Esophagus squamous epithelium (tissue), 5 donors: ENCODE data around the gene MAT2A. TPM values are rescaled to one million over a fixed set of nuclear protein-coding genes. Genes with fewer than 3 reads are reported as not detected.

Source experiments
- DNase-seq: peaks from one replicate; lab custom pipeline; 2025; lab: John Stamatoyannopoulos, UW
- H3K27ac ChIP-seq, 4 donors: fragments of 200-600 bp; sonication (generic); one replicate each; pipeline ENCODE4 v1.5.1; 2016 to 2019; ENCODE audit warnings: mild to moderate bottlenecking in 1 of 4
- H3K27me3 ChIP-seq, 4 donors: fragments of 200-600 bp; sonication (generic); 1 replicate in 3 of 4; 2 replicates in 1 of 4; pipeline versions ENCODE4 v1.5.1 to v1.6.0; 2017 to 2021; ENCODE audit warnings: antibody characterized with exemption in 1 of 4
- H3K36me3 ChIP-seq, 3 donors: fragments of 200-600 bp; sonication (generic); one replicate each; pipeline ENCODE4 v1.5.1; 2016 to 2019
- H3K4me1 ChIP-seq, 3 donors: fragments of 200-600 bp; sonication (generic); one replicate each; pipeline ENCODE4 v1.5.1; 2017 to 2019
- H3K4me3 ChIP-seq, 4 donors: fragments of 200-600 bp; sonication (generic); 1 replicate in 3 of 4; 2 replicates in 1 of 4; pipeline ENCODE4 v1.5.1; 2016 to 2019; ENCODE audit warnings: mild to moderate bottlenecking in 2 of 4, moderate library complexity in 1 of 4
- H3K9me3 ChIP-seq, 3 donors: fragments of 200-600 bp; sonication (generic); one replicate each; pipeline ENCODE4 v1.5.1; 2016 to 2019
- CTCF ChIP-seq, 6 experiments: fragments of 450-650 bp in 4 of 6; fragments of 200-600 bp in 2 of 6; sonication (generic) in 2 of 6; IDR thresholded peaks; one replicate each; pipeline ENCODE4 v1.5.1; 2016 to 2019; ENCODE audit warnings: antibody characterized with exemption in 6 of 6, mild to moderate bottlenecking in 4 of 6, moderate library complexity in 4 of 6
- POLR2A ChIP-seq, 4 donors: fragments of 450-650 bp; IDR thresholded peaks; one replicate each; pipeline ENCODE4 v1.6.1; 2017; ENCODE audit warnings: antibody characterized with exemption in 4 of 4, mild to moderate bottlenecking in 4 of 4, moderate library complexity in 3 of 4
- WGBS, 2 donors: methylation state at CpG; one replicate each; pipeline ENCODE4 v1.1.5; 2018; 5-methylcytosine and 5-hydroxymethylcytosine counted together
- intact Hi-C: fragments of 100-400 bp; cut with DNase I; formaldehyde crosslinking; loops from one replicate; pipeline ENCODE4 v1.15.0; 2022
- total RNA-seq, 4 donors: library from RNA; depleted of rRNA; stranded (reverse); fragments of >200 nt; gene quantifications; one replicate each; pipeline ENCODE4 v1.1.0, GENCODE V29; 2016
- donor health status: DM: yes; HTN: yes; CAD: no.

Gene MAT2A
- total RNA-seq, 4 donors from 2014 or later, result 81.8 to 272 (median 121) TPM

DNA sequence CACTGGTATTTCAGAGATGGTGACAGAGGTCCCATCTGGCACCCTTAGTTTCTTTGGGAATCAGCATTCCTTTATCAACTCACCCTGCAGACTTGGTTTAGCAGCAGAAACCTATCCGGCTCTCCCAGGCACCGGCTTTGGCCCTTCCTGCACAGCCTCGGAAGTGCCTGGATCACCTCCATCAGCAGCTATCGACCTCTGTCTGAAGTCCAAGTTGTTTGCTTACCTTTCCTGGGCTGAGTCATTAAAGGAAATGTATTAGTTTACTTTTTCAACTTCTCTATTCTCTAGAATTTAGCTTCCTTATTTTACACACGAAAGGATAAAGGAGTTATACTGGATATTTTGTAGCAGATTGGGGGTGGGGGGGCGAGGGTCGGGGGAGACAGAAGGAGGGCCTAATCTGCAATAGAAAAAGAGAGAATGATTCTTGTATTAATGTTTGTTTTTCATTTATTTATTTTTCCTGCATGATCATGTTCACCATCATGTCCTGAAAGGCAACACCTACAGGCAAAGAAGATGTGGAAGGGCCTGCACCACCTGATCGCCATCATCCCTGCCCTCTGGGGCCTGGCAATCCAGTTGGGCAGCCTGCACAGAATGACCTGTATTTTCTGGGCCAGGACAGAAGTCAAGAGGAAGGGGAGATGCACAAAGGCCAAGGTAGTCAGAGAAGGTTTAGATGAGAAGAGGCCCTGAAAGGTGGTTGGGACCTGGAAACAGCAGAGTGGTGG is 22.1 kb upstream of the MAT2A start:
- Histone ChIP-seq H3K27ac (peak overlapping the region in 3 of 4 donors; percentile 0 to 27 (median 5)), H3K36me3 (no peaks in the 10 kb centered on the region), H3K4me3 (no peak overlapping the region), H3K4me1 (peaks cover 0 to 21% (median 9%) of the 10 kb centered on the region in 3 donors), H3K27me3 (no peaks in the 10 kb centered on the region), H3K9me3 (no peaks in the 10 kb centered on the region)
- TF ChIP-seq CTCF (IDR thresholded peaks at IDR 0.05) (no peak), POLR2A (IDR thresholded peaks at IDR 0.05) (no peak)
- no peak for DNase-seq
- intact Hi-C loops, result no loop called here
- WGBS, 2 donors, result 18 to 49% methylated on average over 8 of the region's 8 CpGs

GRCh38 chr2:85522090-85522647 is 16.8 kb upstream of the MAT2A start:
- 83 to 94% methylated on average over 6 of the region's 6 CpGs for WGBS, 2 donors
- H3K4me1 ChIP-seq, result peaks cover 0 to 30% (median 7%) of the 10 kb centered on the region in 3 donors
- TF ChIP-seq POLR2A (IDR thresholded peaks at IDR 0.05) (no peak), CTCF (IDR thresholded peaks at IDR 0.05) (no peak)
- intact Hi-C loops, result no loop called here
- DNase-seq, result no peak
- no peaks in the 10 kb centered on the region for H3K9me3 ChIP-seq
- no peak overlapping the region for H3K4me3 ChIP-seq
- no peaks in the 10 kb centered on the region for H3K36me3 ChIP-seq
- no peak overlapping the region for H3K27ac ChIP-seq
- H3K27me3 ChIP-seq, result no peaks in the 10 kb centered on the region

- Histone ChIP-seq H3K4me3 (no peak overlapping the region), H3K27ac (peak overlapping the region in 3 of 4 donors; percentile 57 to 70 (median 60)), H3K36me3 (no peaks in the 10 kb centered on the region), H3K27me3 (no peaks in the 10 kb centered on the region), H3K4me1 (peaks cover 0 to 27% (median 7%) of the 10 kb centered on the region in 3 donors), H3K9me3 (no peaks in the 10 kb centered on the region)
- intact Hi-C loops, result no loop called here
- 72 to 78% methylated on average over 6 of the region's 8 CpGs for WGBS, 2 donors
- no peak for TF ChIP-seq POLR2A (IDR thresholded peaks at IDR 0.05)
- TF ChIP-seq CTCF (IDR thresholded peaks at IDR 0.05), result no peak
- DNase-seq, result no peak
These were observed 15.7 kb upstream of the MAT2A start for GRCh38 chr2:85523062-85523902.

- 63 to 65% methylated on average over 5 of the region's 5 CpGs for WGBS, 2 donors
- intact Hi-C loops, result no loop called here
- peak overlapping the region in 3 of 4 donors; percentile 57 to 70 (median 60) for H3K27ac ChIP-seq
- H3K27me3 ChIP-seq, result no peaks in the 10 kb centered on the region
- no peaks in the 10 kb centered on the region for H3K36me3 ChIP-seq
- H3K4me3 ChIP-seq, result no peak overlapping the region
- DNase-seq, result no peak
- no peak for TF ChIP-seq CTCF (IDR thresholded peaks at IDR 0.05)
- no peak for TF ChIP-seq POLR2A (IDR thresholded peaks at IDR 0.05)
- H3K4me1 ChIP-seq, result peaks cover 0 to 27% (median 7%) of the 10 kb centered on the region in 3 donors
- no peaks in the 10 kb centered on the region for H3K9me3 ChIP-seq
These were observed 15.0 kb upstream of the MAT2A start for GRCh38 chr2:85523903-85524335.
